Astrocyte (in vitro differentiated cells and primary cell): Measurements from ENCODE around the gene ZEB2. TPM values are rescaled to one million over a fixed set of nuclear protein-coding genes. Genes with fewer than 3 reads are reported as not detected.

ENCODE experiments used
- DNase-seq: peaks from one replicate; pipeline ENCODE4 v3.0.0-alpha.2; 2010; ENCODE audit warnings: low read depth
- FAIRE-seq: peaks from 2 replicates; lab custom pipeline; 2011; peaks lifted over from hg19 to GRCh38; lab: Jason Lieb, UNC
- H2AFZ ChIP-seq: 2 replicates; pipeline ENCODE4 v1.6.0; 2012; ENCODE audit warnings: low read depth, low read length, inconsistent platforms
- H3K27ac ChIP-seq: 2 replicates; pipeline ENCODE4 v1.5.1; 2011; ENCODE audit warnings: low read depth, low read length, inconsistent platforms
- H3K27me3 ChIP-seq: 2 replicates; pipeline ENCODE4 v1.6.0; 2011; ENCODE audit warnings: low read length, inconsistent platforms; ENCODE audit not compliant: insufficient read depth
- H3K36me3 ChIP-seq: 2 replicates; pipeline ENCODE4 v1.5.1; 2011; ENCODE audit warnings: low read length, inconsistent platforms; ENCODE audit not compliant: insufficient read depth
- H3K4me1 ChIP-seq: 2 replicates; pipeline ENCODE4 v1.5.1; 2011; ENCODE audit warnings: low read length, inconsistent platforms; ENCODE audit not compliant: insufficient read depth
- H3K4me2 ChIP-seq: 2 replicates; pipeline ENCODE4 v1.6.0; 2012; ENCODE audit warnings: low read length, inconsistent platforms
- H3K4me3 ChIP-seq: 2 replicates; pipeline ENCODE4 v1.5.1; 2011; ENCODE audit warnings: low read depth, mild to moderate bottlenecking, low read length, inconsistent platforms; ENCODE audit not compliant: insufficient read depth
- H3K79me2 ChIP-seq: 2 replicates; pipeline ENCODE4 v1.6.0; 2012; ENCODE audit warnings: mild to moderate bottlenecking, low read length, inconsistent platforms; ENCODE audit not compliant: insufficient read depth
- H3K9ac ChIP-seq: 2 replicates; pipeline ENCODE4 v1.6.0; 2012; ENCODE audit warnings: mild to moderate bottlenecking, low read length, inconsistent platforms
- H3K9me3 ChIP-seq: 2 replicates; pipeline ENCODE4 v1.5.1; 2012; ENCODE audit warnings: low read depth, mild to moderate bottlenecking, low read length, inconsistent platforms; ENCODE audit not compliant: insufficient read depth
- H4K20me1 ChIP-seq: 2 replicates; pipeline ENCODE4 v1.6.0; 2012; ENCODE audit warnings: low read length, inconsistent platforms; ENCODE audit not compliant: insufficient read depth
- H3K27ac Mint-ChIP-seq: one replicate; pipeline ENCODE4 v1.8.0; 2021; ENCODE audit warnings: mild to moderate bottlenecking, mixed read lengths; ENCODE audit not compliant: unreplicated experiment
- H3K27me3 Mint-ChIP-seq: one replicate; pipeline ENCODE4 v1.8.0; 2021; ENCODE audit warnings: low read depth, mixed read lengths; ENCODE audit not compliant: unreplicated experiment
- H3K36me3 Mint-ChIP-seq: one replicate; pipeline ENCODE4 v1.8.0; 2021; ENCODE audit warnings: low read depth, mixed read lengths; ENCODE audit not compliant: unreplicated experiment
- H3K4me1 Mint-ChIP-seq: one replicate; pipeline ENCODE4 v1.8.0; 2021; ENCODE audit warnings: low read depth, mixed read lengths; ENCODE audit not compliant: unreplicated experiment
- H3K4me3 Mint-ChIP-seq: one replicate; pipeline ENCODE4 v1.8.0; 2021; ENCODE audit warnings: mild to moderate bottlenecking, moderate library complexity, mixed read lengths; ENCODE audit not compliant: unreplicated experiment
- H3K9me3 Mint-ChIP-seq: one replicate; pipeline ENCODE4 v1.8.0; 2021; ENCODE audit warnings: mild to moderate bottlenecking, mixed read lengths; ENCODE audit not compliant: unreplicated experiment
- EZH2 ChIP-seq: IDR thresholded peaks from 2 replicates; pipeline ENCODE4 v1.6.1; 2012; ENCODE audit warnings: mild to moderate bottlenecking, low read length, inconsistent platforms; ENCODE audit not compliant: insufficient read depth
- total RNA-seq: library from RNA; stranded (reverse); gene quantifications from 2 replicates; pipeline ENCODE4 v1.2.1, GENCODE V29; 2021
- TF ChIP-seq, protein P1 (sequence below): IDR thresholded peaks from 2 replicates; pipeline ENCODE4 v1.5.1; 2011; ENCODE audit warnings: low read depth, mild to moderate bottlenecking, inconsistent platforms, low read length, moderate library complexity; ENCODE audit not compliant: insufficient read depth

Gene ZEB2
- total RNA-seq, 1 donor from 2014 or later: 84.9 TPM

DNA sequence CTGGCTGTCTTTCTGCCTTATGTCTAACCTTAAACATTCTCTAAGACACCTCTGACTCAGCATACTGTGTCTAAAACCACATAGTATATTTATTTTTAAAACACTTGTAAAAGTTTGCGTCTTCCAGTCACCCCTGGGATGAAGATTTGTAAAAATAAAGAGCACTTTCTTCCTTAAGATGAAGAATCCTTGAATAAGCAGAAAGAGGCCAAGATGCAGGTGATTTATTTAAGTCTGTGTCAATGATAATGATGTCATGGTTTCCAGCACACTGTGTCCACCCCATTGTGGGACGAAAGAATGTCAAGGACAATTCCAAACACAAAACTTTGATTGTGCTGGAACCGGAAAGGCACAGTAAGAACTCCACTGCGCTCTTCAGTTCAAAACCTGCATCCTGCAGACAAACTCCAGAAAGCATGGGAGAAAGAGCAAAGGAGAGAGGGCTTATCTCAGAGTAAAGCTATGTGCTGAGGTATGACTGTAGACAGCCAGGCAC lies 92.9 kb downstream of the ZEB2 start:
- no peak for TF ChIP-seq EZH2
- TF ChIP-seq, protein P1, sequence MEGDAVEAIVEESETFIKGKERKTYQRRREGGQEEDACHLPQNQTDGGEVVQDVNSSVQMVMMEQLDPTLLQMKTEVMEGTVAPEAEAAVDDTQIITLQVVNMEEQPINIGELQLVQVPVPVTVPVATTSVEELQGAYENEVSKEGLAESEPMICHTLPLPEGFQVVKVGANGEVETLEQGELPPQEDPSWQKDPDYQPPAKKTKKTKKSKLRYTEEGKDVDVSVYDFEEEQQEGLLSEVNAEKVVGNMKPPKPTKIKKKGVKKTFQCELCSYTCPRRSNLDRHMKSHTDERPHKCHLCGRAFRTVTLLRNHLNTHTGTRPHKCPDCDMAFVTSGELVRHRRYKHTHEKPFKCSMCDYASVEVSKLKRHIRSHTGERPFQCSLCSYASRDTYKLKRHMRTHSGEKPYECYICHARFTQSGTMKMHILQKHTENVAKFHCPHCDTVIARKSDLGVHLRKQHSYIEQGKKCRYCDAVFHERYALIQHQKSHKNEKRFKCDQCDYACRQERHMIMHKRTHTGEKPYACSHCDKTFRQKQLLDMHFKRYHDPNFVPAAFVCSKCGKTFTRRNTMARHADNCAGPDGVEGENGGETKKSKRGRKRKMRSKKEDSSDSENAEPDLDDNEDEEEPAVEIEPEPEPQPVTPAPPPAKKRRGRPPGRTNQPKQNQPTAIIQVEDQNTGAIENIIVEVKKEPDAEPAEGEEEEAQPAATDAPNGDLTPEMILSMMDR: no peak
- Histone ChIP-seq H3K4me1 (peaks cover 18% of the 10 kb centered on the region), H2AFZ (no peak overlapping the region), H3K4me3 (no peak overlapping the region), H3K36me3 (peaks cover 3% of the 10 kb centered on the region), H3K4me2 (peak overlapping the region; percentile 45), H3K9ac (no peak overlapping the region), H3K9me3 (no peaks in the 10 kb centered on the region), H3K27ac (peak overlapping the region; percentile 22), H3K27me3 (no peaks in the 10 kb centered on the region), H3K79me2 (peaks cover 10% of the 10 kb centered on the region), H4K20me1 (peaks cover 3% of the 10 kb centered on the region)
- Mint-ChIP-seq H3K4me1 (peaks cover 38% of the 10 kb centered on the region), H3K9me3 (no peaks in the 10 kb centered on the region), H3K4me3 (peak overlapping the region; percentile 27), H3K36me3 (peaks cover 6% of the 10 kb centered on the region), H3K27ac (peak overlapping the region; percentile 82), H3K27me3 (no peaks in the 10 kb centered on the region)
- peak; percentile 97 for DNase-seq
- FAIRE-seq: peak; percentile 76

DNA sequence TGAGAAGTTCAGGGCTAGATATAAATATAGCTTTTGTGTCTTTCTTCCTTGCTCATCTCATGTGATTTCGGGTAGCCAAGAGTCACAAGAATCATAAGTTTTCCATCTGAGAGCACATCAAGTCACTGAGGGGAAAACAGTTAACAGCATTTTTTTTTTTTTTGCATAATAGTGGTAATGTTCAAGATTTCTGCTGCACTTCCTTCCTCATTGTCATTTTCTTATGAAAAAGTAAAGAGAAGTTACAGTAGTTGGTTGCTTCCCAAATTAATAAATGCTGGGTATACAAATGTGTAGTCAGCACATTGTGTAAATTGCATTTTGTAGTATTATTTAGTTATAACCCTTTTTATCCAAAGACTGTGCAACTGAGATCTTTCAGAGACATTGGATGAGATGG lies 93.6 kb downstream of the ZEB2 start:
- H3K4me3 Mint-ChIP-seq: no peak overlapping the region
- TF ChIP-seq, protein P1: no peak
- no peak for TF ChIP-seq EZH2
- Histone ChIP-seq H3K79me2 (peaks cover 9% of the 10 kb centered on the region), H3K27me3 (no peaks in the 10 kb centered on the region), H3K27ac (peak overlapping the region; percentile 22), H3K9me3 (no peaks in the 10 kb centered on the region), H3K4me2 (peak overlapping the region; percentile 45), H3K4me1 (peaks cover 18% of the 10 kb centered on the region), H3K4me3 (no peak overlapping the region), H4K20me1 (peaks cover 3% of the 10 kb centered on the region), H2AFZ (no peak overlapping the region), H3K9ac (no peak overlapping the region), H3K36me3 (peaks cover 3% of the 10 kb centered on the region)
- H3K27ac Mint-ChIP-seq: peak overlapping the region; percentile 43
- no peaks in the 10 kb centered on the region for H3K9me3 Mint-ChIP-seq
- DNase-seq (no peak), FAIRE-seq (no peak)
- H3K27me3 Mint-ChIP-seq: no peaks in the 10 kb centered on the region
- peaks cover 38% of the 10 kb centered on the region for H3K4me1 Mint-ChIP-seq
- peaks cover 6% of the 10 kb centered on the region for H3K36me3 Mint-ChIP-seq

DNA sequence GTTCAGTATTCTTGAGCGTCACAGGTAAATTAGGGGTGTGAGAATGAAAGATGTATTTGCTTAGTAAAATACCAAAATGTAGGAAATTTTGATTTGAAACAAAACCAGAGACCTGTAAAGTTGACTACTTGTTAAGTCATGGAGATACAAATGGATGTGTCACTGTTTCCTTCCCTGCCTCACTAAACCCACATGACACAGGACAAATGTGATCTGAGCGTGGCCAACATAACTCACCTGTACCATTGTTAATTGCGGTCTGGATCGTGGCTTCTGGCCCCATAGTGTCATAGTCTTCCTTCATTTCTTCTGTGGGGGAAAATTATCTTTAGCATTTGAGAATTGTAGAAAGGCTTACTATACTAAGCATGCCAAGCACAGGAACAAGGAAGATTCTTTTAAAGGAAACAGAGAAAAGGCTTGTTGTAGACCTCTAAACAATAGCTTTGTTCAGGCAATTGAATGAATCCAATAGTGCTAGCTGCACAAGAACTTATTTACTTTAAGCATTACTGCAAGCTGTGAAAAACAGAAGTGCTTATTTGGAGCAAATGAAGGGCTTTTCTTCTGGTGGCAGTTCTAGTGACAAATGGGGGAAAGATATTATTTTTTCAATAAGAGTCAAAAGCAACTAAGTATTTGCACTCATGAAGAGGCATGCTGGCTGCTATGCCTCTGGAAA lies 95.2 kb downstream of the ZEB2 start:
- no peaks in the 10 kb centered on the region for H4K20me1 ChIP-seq
- Mint-ChIP-seq H3K9me3 (peaks cover 3% of the 10 kb centered on the region), H3K4me3 (no peak overlapping the region), H3K4me1 (peaks cover 38% of the 10 kb centered on the region), H3K36me3 (peaks cover 15% of the 10 kb centered on the region), H3K27ac (no peak overlapping the region), H3K27me3 (no peaks in the 10 kb centered on the region)
- DNase-seq (no peak), FAIRE-seq (no peak)
- no peaks in the 10 kb centered on the region for H3K27me3 ChIP-seq
- H3K79me2 ChIP-seq: peaks cover under 1% of the 10 kb centered on the region
- no peak overlapping the region for H3K4me3 ChIP-seq
- peaks cover 14% of the 10 kb centered on the region for H3K4me1 ChIP-seq
- H3K27ac ChIP-seq: no peak overlapping the region
- H3K9ac ChIP-seq: no peak overlapping the region
- H2AFZ ChIP-seq: no peak overlapping the region
- no peak overlapping the region for H3K4me2 ChIP-seq
- H3K9me3 ChIP-seq: no peaks in the 10 kb centered on the region
- TF ChIP-seq, protein P1: no peak
- TF ChIP-seq EZH2: no peak
- peaks cover 3% of the 10 kb centered on the region for H3K36me3 ChIP-seq
